T-helper 2 cell treated with Interferon-gamma antibody and Interleukin-4, amounts not matched to agents 5 μg/mL and 100 μg/mL, for 36 hours (primary cell): Measurements from ENCODE around the gene ANK3.

Source experiments
- DNase-seq: peaks from one replicate; pipeline ENCODE4 v3.0.0; 2021; ENCODE audit warnings: low spot score
- H3K27ac Mint-ChIP-seq: one replicate; pipeline ENCODE4 v1.8.0; 2021; ENCODE audit warnings: mild to moderate bottlenecking, mixed read lengths
- H3K27me3 Mint-ChIP-seq: one replicate; pipeline ENCODE4 v1.8.0; 2021; ENCODE audit warnings: low read depth, mixed read lengths
- H3K36me3 Mint-ChIP-seq: one replicate; pipeline ENCODE4 v1.8.0; 2021; ENCODE audit warnings: low read depth, mixed read lengths
- H3K4me1 Mint-ChIP-seq: one replicate; pipeline ENCODE4 v1.8.0; 2021; ENCODE audit warnings: low read depth, mixed read lengths
- H3K4me3 Mint-ChIP-seq: one replicate; pipeline ENCODE4 v1.8.0; 2022; ENCODE audit warnings: mild to moderate bottlenecking, moderate library complexity, mixed read lengths
- H3K9me3 Mint-ChIP-seq: one replicate; pipeline ENCODE4 v1.8.0; 2021; ENCODE audit warnings: mixed read lengths

ANK3 gene

GRCh38 chr10:60310740-60311139, 78.9 kb downstream of the ANK3 start:
- Mint-ChIP-seq H3K27ac (no peak overlapping the region), H3K4me1 (peaks cover 15% of the 10 kb centered on the region)

GRCh38 chr10:60309891-60310290, 79.8 kb downstream of the ANK3 start:
- Mint-ChIP-seq H3K27ac (no peak overlapping the region), H3K4me1 (peaks cover 14% of the 10 kb centered on the region), H3K4me3 (no peak overlapping the region), H3K36me3 (no peaks in the 10 kb centered on the region), H3K9me3 (no peaks in the 10 kb centered on the region), H3K27me3 (no peaks in the 10 kb centered on the region)
- DNase-seq = no peak

More at GRCh38 chr10:60310740-60311139, 78.9 kb downstream of the ANK3 start:
- no peak for DNase-seq
- H3K9me3 Mint-ChIP-seq = no peaks in the 10 kb centered on the region
- no peaks in the 10 kb centered on the region for H3K27me3 Mint-ChIP-seq
- H3K4me3 Mint-ChIP-seq = no peak overlapping the region
- no peaks in the 10 kb centered on the region for H3K36me3 Mint-ChIP-seq

GRCh38 chr10:60309371-60309770, 80.3 kb downstream of the ANK3 start:
- Mint-ChIP-seq H3K36me3 (no peaks in the 10 kb centered on the region), H3K27ac (no peak overlapping the region), H3K4me1 (peaks cover 10% of the 10 kb centered on the region), H3K9me3 (no peaks in the 10 kb centered on the region), H3K27me3 (no peaks in the 10 kb centered on the region), H3K4me3 (no peak overlapping the region)
- DNase-seq = no peak

- no peak overlapping the region for H3K4me3 Mint-ChIP-seq
- H3K4me1 Mint-ChIP-seq = no peaks in the 10 kb centered on the region
- H3K9me3 Mint-ChIP-seq = no peaks in the 10 kb centered on the region
- no peak for DNase-seq
- H3K36me3 Mint-ChIP-seq = no peaks in the 10 kb centered on the region
- H3K27ac Mint-ChIP-seq = no peak overlapping the region
- no peaks in the 10 kb centered on the region for H3K27me3 Mint-ChIP-seq
These were observed 84.2 kb downstream of the ANK3 start for GRCh38 chr10:60305380-60305892.

GRCh38 chr10:60304829-60305379, 84.8 kb downstream of the ANK3 start:
- H3K36me3 Mint-ChIP-seq = no peaks in the 10 kb centered on the region
- H3K4me3 Mint-ChIP-seq = no peak overlapping the region
- no peaks in the 10 kb centered on the region for H3K4me1 Mint-ChIP-seq
- no peaks in the 10 kb centered on the region for H3K9me3 Mint-ChIP-seq
- H3K27me3 Mint-ChIP-seq = no peaks in the 10 kb centered on the region
- no peak overlapping the region for H3K27ac Mint-ChIP-seq
- DNase-seq = no peak

- Mint-ChIP-seq H3K36me3 (no peaks in the 10 kb centered on the region), H3K4me3 (no peak overlapping the region), H3K27ac (no peak overlapping the region), H3K4me1 (no peaks in the 10 kb centered on the region), H3K9me3 (no peaks in the 10 kb centered on the region), H3K27me3 (no peaks in the 10 kb centered on the region)
- DNase-seq = no peak
These were observed 85.9 kb downstream of the ANK3 start for GRCh38 chr10:60303778-60304177.

- H3K9me3 Mint-ChIP-seq = no peaks in the 10 kb centered on the region
- H3K36me3 Mint-ChIP-seq = no peaks in the 10 kb centered on the region
- no peak overlapping the region for H3K4me3 Mint-ChIP-seq
- DNase-seq = no peak
- no peaks in the 10 kb centered on the region for H3K27me3 Mint-ChIP-seq
- H3K27ac Mint-ChIP-seq = no peak overlapping the region
- no peaks in the 10 kb centered on the region for H3K4me1 Mint-ChIP-seq
These were observed 89.5 kb downstream of the ANK3 start for GRCh38 chr10:60299961-60300883.

- Mint-ChIP-seq H3K9me3 (no peaks in the 10 kb centered on the region), H3K36me3 (no peaks in the 10 kb centered on the region), H3K27me3 (no peaks in the 10 kb centered on the region), H3K4me3 (no peak overlapping the region), H3K4me1 (no peaks in the 10 kb centered on the region), H3K27ac (no peak overlapping the region)
- DNase-seq = no peak
These were observed 90.3 kb downstream of the ANK3 start for GRCh38 chr10:60299390-60299778.

GRCh38 chr10:60298408-60299389, 91.0 kb downstream of the ANK3 start:
- no peak overlapping the region for H3K4me3 Mint-ChIP-seq
- H3K4me1 Mint-ChIP-seq = no peaks in the 10 kb centered on the region
- no peak for DNase-seq
- H3K9me3 Mint-ChIP-seq = no peaks in the 10 kb centered on the region
- no peak overlapping the region for H3K27ac Mint-ChIP-seq
- no peaks in the 10 kb centered on the region for H3K36me3 Mint-ChIP-seq
- H3K27me3 Mint-ChIP-seq = no peaks in the 10 kb centered on the region

GRCh38 chr10:60296073-60296472, 93.6 kb downstream of the ANK3 start:
- Mint-ChIP-seq H3K27ac (no peak overlapping the region), H3K4me3 (no peak overlapping the region), H3K4me1 (no peaks in the 10 kb centered on the region), H3K36me3 (no peaks in the 10 kb centered on the region), H3K9me3 (no peaks in the 10 kb centered on the region), H3K27me3 (no peaks in the 10 kb centered on the region)
- DNase-seq = no peak

- Mint-ChIP-seq H3K9me3 (no peaks in the 10 kb centered on the region), H3K36me3 (no peaks in the 10 kb centered on the region), H3K4me1 (no peaks in the 10 kb centered on the region), H3K27me3 (no peaks in the 10 kb centered on the region), H3K4me3 (no peak overlapping the region), H3K27ac (no peak overlapping the region)
- DNase-seq = no peak
These were observed 94.4 kb downstream of the ANK3 start for GRCh38 chr10:60295028-60295937.

- DNase-seq = no peak
- Mint-ChIP-seq H3K27ac (no peak overlapping the region), H3K4me3 (no peak overlapping the region), H3K36me3 (no peaks in the 10 kb centered on the region), H3K9me3 (no peaks in the 10 kb centered on the region), H3K27me3 (no peaks in the 10 kb centered on the region), H3K4me1 (no peaks in the 10 kb centered on the region)
These were observed 96.0 kb downstream of the ANK3 start for GRCh38 chr10:60293581-60294175.

GRCh38 chr10:60292998-60293397, 96.7 kb downstream of the ANK3 start:
- Mint-ChIP-seq H3K27me3 (no peaks in the 10 kb centered on the region), H3K9me3 (no peaks in the 10 kb centered on the region), H3K4me1 (no peaks in the 10 kb centered on the region), H3K36me3 (no peaks in the 10 kb centered on the region), H3K27ac (no peak overlapping the region), H3K4me3 (no peak overlapping the region)
- no peak for DNase-seq
